Gastrocnemius medialis (tissue), 4 donors: ENCODE measurements around the gene OR10P1. TPM values are rescaled to one million over a fixed set of nuclear protein-coding genes. Genes with fewer than 3 reads are reported as not detected.

Experiments
- ATAC-seq, 2 donors: fragments of 150-250 bp; one replicate each; pipeline ENCODE4 v1.9.1; 2016
- DNase-seq, 2 donors: peaks; one replicate each; pipeline ENCODE4 v3.0.0-alpha.2; 2019
- H3K27ac ChIP-seq, 4 donors: fragments of 200-600 bp; sonication (generic); 1 replicate in 1 of 4; 2 replicates in 3 of 4; pipeline ENCODE4 v1.5.1; 2016 to 2018; ENCODE audit warnings: mild to moderate bottlenecking in 2 of 4, moderate library complexity in 1 of 4
- H3K27me3 ChIP-seq, 3 donors: fragments of 200-600 bp; sonication (generic) in 2 of 3; 1 replicate in 1 of 3; 2 replicates in 2 of 3; pipeline versions ENCODE4 v1.5.1 to v1.6.0; 2016 to 2019; ENCODE audit warnings: mild to moderate bottlenecking in 1 of 3, moderate library complexity in 1 of 3
- H3K36me3 ChIP-seq, 2 donors: fragments of 200-600 bp; sonication (generic) in 1 of 2; one replicate each; pipeline ENCODE4 v1.5.1; 2017 to 2018
- H3K4me1 ChIP-seq, 2 donors: fragments of 200-600 bp; sonication (generic) in 1 of 2; one replicate each; pipeline ENCODE4 v1.5.1; 2016 to 2017; ENCODE audit warnings: mild to moderate bottlenecking in 2 of 2
- H3K4me3 ChIP-seq, 4 donors: fragments of 200-600 bp; sonication (generic) in 3 of 4; 1 replicate in 1 of 4; 2 replicates in 3 of 4; pipeline ENCODE4 v1.5.1; 2016 to 2019; ENCODE audit warnings: mild to moderate bottlenecking in 2 of 4
- H3K9me3 ChIP-seq, 3 donors: fragments of 200-600 bp; sonication (generic) in 2 of 3; 1 replicate in 1 of 3; 2 replicates in 2 of 3; pipeline ENCODE4 v1.5.1; 2016 to 2019
- CTCF ChIP-seq, 5 experiments: fragments of 450-650 bp in 3 of 5; fragments of 200-600 bp in 2 of 5; sonication (generic) in 2 of 5; IDR thresholded peaks in 4 of 5; conservative IDR thresholded peaks in 1 of 5; 1 replicate in 4 of 5; 2 replicates in 1 of 5; pipeline ENCODE4 v1.5.1; 2016 to 2019; ENCODE audit warnings: antibody characterized with exemption in 5 of 5, mild to moderate bottlenecking in 3 of 5, moderate library complexity in 3 of 5
- POLR2A ChIP-seq, 2 donors: fragments of 450-650 bp; IDR thresholded peaks; one replicate each; pipeline ENCODE4 v1.6.1; 2017; ENCODE audit warnings: antibody characterized with exemption in 2 of 2, mild to moderate bottlenecking in 2 of 2, moderate library complexity in 2 of 2
- in situ Hi-C, 4 donors: fragments of 200-750 bp; cut with MboI; loops; one replicate each; pipeline versions ENCODE4 v1.15.0 to v1.8.0; 2017; ENCODE audit warnings: low sequenced_read_pairs in 4 of 4
- intact Hi-C: fragments of 100-400 bp; cut with DNase I; formaldehyde crosslinking; loops from one replicate; pipeline ENCODE4 v1.15.1; 2023; ENCODE audit warnings: low total_unique reads
- total RNA-seq, 4 donors: library from RNA; depleted of rRNA; stranded (reverse); fragments of >200 nt; gene quantifications; one replicate each; pipeline versions ENCODE4 v1.1.0 to v1.2.3, GENCODE V29; 2016

The OR10P1 gene
- total RNA-seq, 4 donors from 2014 or later, result not detected

GRCh38 chr12:55629058-55629841 is 7.4 kb upstream of the OR10P1 start:
- H3K9me3 ChIP-seq, result no peaks in the 10 kb centered on the region
- intact Hi-C loops (no loop called here), in situ Hi-C loops (loop anchor here in 2 of 4 donors (10.0 to 25.0 kb wide), 2 partner anchors 308 to 434 kb away; partner anchors contain the start of genes DGKA (in 1 of the 2) and PYM1 (in 1 of the 2))
- ATAC-seq, result no peak
- no peaks in the 10 kb centered on the region for H3K36me3 ChIP-seq
- DNase-seq, result no peak
- H3K27ac ChIP-seq, result no peak overlapping the region
- H3K4me3 ChIP-seq, result no peak overlapping the region
- no peak for TF ChIP-seq POLR2A (IDR thresholded peaks at IDR 0.05)
- no peak for TF ChIP-seq CTCF (IDR thresholded peaks at IDR 0.05 in 4 of 5, conservative IDR thresholded peaks at IDR 0.05 in 1 of 5)
- H3K27me3 ChIP-seq, result no peaks in the 10 kb centered on the region
- no peaks in the 10 kb centered on the region for H3K4me1 ChIP-seq

GRCh38 chr12:55631056-55631455 is 5.6 kb upstream of the OR10P1 start:
- H3K27ac ChIP-seq, result no peak overlapping the region
- intact Hi-C loops, result no loop called here

GRCh38 chr12:55631733-55632132 is 5.0 kb upstream of the OR10P1 start:
- ATAC-seq, result no peak
- in situ Hi-C loops, result loop anchor here in 1 of 4 donors (25.0 kb wide), 1 partner anchor 306 kb away; the partner anchor contains the start of genes DGKA and PYM1
- H3K4me1 ChIP-seq, result no peaks in the 10 kb centered on the region
- no peak overlapping the region for H3K27ac ChIP-seq
- H3K36me3 ChIP-seq, result no peaks in the 10 kb centered on the region
- no peak overlapping the region for H3K4me3 ChIP-seq
- no peaks in the 10 kb centered on the region for H3K9me3 ChIP-seq
- intact Hi-C loops, result no loop called here
- H3K27me3 ChIP-seq, result no peaks in the 10 kb centered on the region
- no peak for DNase-seq
- TF ChIP-seq POLR2A (IDR thresholded peaks at IDR 0.05) (no peak), CTCF (IDR thresholded peaks at IDR 0.05 in 4 of 5, conservative IDR thresholded peaks at IDR 0.05 in 1 of 5) (no peak)

More at GRCh38 chr12:55631056-55631455, 5.6 kb upstream of the OR10P1 start:
- in situ Hi-C loops, result loop anchor here in 1 of 4 donors (25.0 kb wide), 1 partner anchor 306 kb away; the partner anchor contains the start of genes DGKA and PYM1
- no peak overlapping the region for H3K4me3 ChIP-seq
- H3K9me3 ChIP-seq, result no peaks in the 10 kb centered on the region
- no peaks in the 10 kb centered on the region for H3K36me3 ChIP-seq
- TF ChIP-seq CTCF (IDR thresholded peaks at IDR 0.05 in 4 of 5, conservative IDR thresholded peaks at IDR 0.05 in 1 of 5), result no peak
- no peak for TF ChIP-seq POLR2A (IDR thresholded peaks at IDR 0.05)
- H3K27me3 ChIP-seq, result no peaks in the 10 kb centered on the region
- DNase-seq (no peak), ATAC-seq (no peak)
- no peaks in the 10 kb centered on the region for H3K4me1 ChIP-seq

- in situ Hi-C loops, result loop anchor here in 1 of 4 donors (25.0 kb wide), 1 partner anchor 304 kb away; the partner anchor contains the start of genes DGKA and PYM1
- ATAC-seq, result no peak
- H3K36me3 ChIP-seq, result no peaks in the 10 kb centered on the region
- no peak overlapping the region for H3K4me3 ChIP-seq
- no peak overlapping the region for H3K27ac ChIP-seq
- no peaks in the 10 kb centered on the region for H3K4me1 ChIP-seq
- H3K27me3 ChIP-seq, result peaks cover 0 to under 1% (median 0%) of the 10 kb centered on the region in 3 donors
- TF ChIP-seq CTCF (IDR thresholded peaks at IDR 0.05 in 4 of 5, conservative IDR thresholded peaks at IDR 0.05 in 1 of 5) (no peak), POLR2A (IDR thresholded peaks at IDR 0.05) (no peak)
- H3K9me3 ChIP-seq, result no peaks in the 10 kb centered on the region
- DNase-seq, result no peak
- intact Hi-C loops, result no loop called here
Measured at GRCh38 chr12:55633151-55633550, 3.5 kb upstream of the OR10P1 start.
